SK-N-SH (cell line): ENCODE measurements around the gene SH2D5. TPM values are rescaled to one million over a fixed set of nuclear protein-coding genes. Genes with fewer than 3 reads are reported as not detected.

ENCODE experiments used
- CTCF ChIA-PET: fragments of 300-600, 350-600 bp; formaldehyde crosslinking; extraction: SDS; loops from one replicate; lab custom pipeline; 2021; lab: Yijun Ruan, JAX
- POLR2A ChIA-PET: fragments of 350-600 bp; sonication (Branson Sonifier 250); formaldehyde crosslinking; extraction: SDS; loops from one replicate; lab custom pipeline; 2020; ENCODE audit warnings: antibody characterized with exemption, inconsistent platforms; lab: Yijun Ruan, JAX
- DNase-seq: peaks from one replicate; pipeline ENCODE4 v3.0.0; 2012
- H2AFZ ChIP-seq: fragments of 200-600 bp; sonication (generic); 2 replicates; pipeline ENCODE4 v1.8.1; 2016; ENCODE audit warnings: antibody characterized with exemption, mild to moderate bottlenecking, low read depth
- H3F3A ChIP-seq: fragments of 200-600 bp; sonication (generic); replicated peaks from 2 replicates; pipeline ENCODE3; 2016; ENCODE audit warnings: antibody characterized with exemption, mild to moderate bottlenecking; ENCODE audit not compliant: insufficient read depth
- H3K27ac ChIP-seq, 2 experiments: fragments of 200-500 bp in 1 of 2; fragments of 200-600 bp in 1 of 2; sonication (Bioruptor generic) in 1 of 2; sonication (generic), shearing (Covaris generic) in 1 of 2; 2 replicates each; pipeline versions ENCODE4 v1.5.1 to v1.6.1; 2014 to 2016; ENCODE audit warnings: low read depth in 2 of 2, inconsistent platforms in 1 of 2, low read length in 1 of 2, mild to moderate bottlenecking in 1 of 2, mixed read lengths in 1 of 2
- H3K27me3 ChIP-seq: fragments of 200-600 bp; sonication (generic), shearing (Covaris generic); 2 replicates; pipeline ENCODE4 v1.6.1; 2016; ENCODE audit warnings: mixed run types; ENCODE audit not compliant: insufficient read depth
- H3K36me3 ChIP-seq, 2 experiments: fragments of 200-500 bp in 1 of 2; fragments of 200-600 bp in 1 of 2; sonication (Bioruptor generic) in 1 of 2; sonication (generic) in 1 of 2; replicated peaks in 1 of 2; 2 replicates each; pipeline versions ENCODE3 to v1.5.1; 2014 to 2016; ENCODE audit warnings: low read length in 1 of 2, mild to moderate bottlenecking in 1 of 2; ENCODE audit not compliant: insufficient read depth in 2 of 2, control insufficient read depth in 1 of 2
- H3K4me1 ChIP-seq, 2 experiments: fragments of 200-500 bp in 1 of 2; fragments of 200-600 bp in 1 of 2; sonication (Bioruptor generic) in 1 of 2; sonication (generic), shearing (Covaris generic) in 1 of 2; 2 replicates each; pipeline versions ENCODE4 v1.5.1 to v1.6.1; 2014 to 2016; ENCODE audit warnings: low read depth in 1 of 2, low read length in 1 of 2, mixed run types in 1 of 2; ENCODE audit not compliant: insufficient read depth in 2 of 2, control insufficient read depth in 1 of 2
- H3K4me2 ChIP-seq: fragments of 200-600 bp; sonication (generic), shearing (Covaris generic); 2 replicates; pipeline ENCODE4 v1.6.1; 2017; ENCODE audit warnings: mixed run types
- H3K4me3 ChIP-seq, 2 experiments: fragments of 200-500 bp in 1 of 2; fragments of 200-600 bp in 1 of 2; sonication (Bioruptor generic) in 1 of 2; sonication (generic), shearing (Covaris generic) in 1 of 2; 2 replicates each; pipeline versions ENCODE4 v1.5.1 to v1.8.1; 2014 to 2016; ENCODE audit warnings: low read depth in 2 of 2, inconsistent platforms in 1 of 2, low read length in 1 of 2, mild to moderate bottlenecking in 1 of 2, mixed read lengths in 1 of 2, moderate library complexity in 1 of 2
- H3K79me2 ChIP-seq: fragments of 200-600 bp; sonication (generic); 2 replicates; pipeline ENCODE4 v1.8.1; 2017; ENCODE audit warnings: mild to moderate bottlenecking; ENCODE audit not compliant: insufficient read depth
- H3K9ac ChIP-seq: fragments of 200-600 bp; sonication (generic); 2 replicates; pipeline ENCODE4 v1.6.1; 2017; ENCODE audit warnings: mixed run types
- H3K9me2 ChIP-seq: fragments of 200-600 bp; sonication (generic); 2 replicates; pipeline ENCODE4 v1.6.1; 2017; ENCODE audit warnings: mixed run types
- H3K9me3 ChIP-seq: fragments of 200-600 bp; sonication (generic); 2 replicates; pipeline ENCODE4 v1.6.1; 2017; ENCODE audit warnings: mixed run types, mild to moderate bottlenecking, moderate library complexity
- H4K20me1 ChIP-seq: fragments of 200-600 bp; sonication (generic); 2 replicates; pipeline ENCODE4 v1.6.1; 2017; ENCODE audit warnings: mild to moderate bottlenecking, mixed run types; ENCODE audit not compliant: insufficient read depth
- CHD2 ChIP-seq: fragments of 150-350 bp; IDR thresholded peaks from 2 replicates; pipeline ENCODE4 v1.6.1; 2018; ENCODE audit warnings: low read length; ENCODE audit not compliant: partially characterized antibody
- EZH2phosphoT487 ChIP-seq: fragments of 200-600 bp; sonication (generic); IDR thresholded peaks from 2 replicates; pipeline ENCODE4 v1.6.1; 2017; ENCODE audit warnings: low read depth, mixed run types, mild to moderate bottlenecking, antibody characterized with exemption, moderate library complexity, borderline replicate concordance
- FOSL2 ChIP-seq: IDR thresholded peaks from 2 replicates; pipeline ENCODE4 v1.4.0; 2012; ENCODE audit warnings: low read depth, mild to moderate bottlenecking, moderate library complexity, borderline replicate concordance
- FOXM1 ChIP-seq: IDR thresholded peaks from 2 replicates; pipeline ENCODE4 v1.4.0; 2012; ENCODE audit warnings: low read depth, mild to moderate bottlenecking
- MEF2A ChIP-seq: IDR thresholded peaks from 2 replicates; pipeline ENCODE4 v1.4.0; 2012; ENCODE audit warnings: low read depth, borderline replicate concordance
- MXI1 ChIP-seq: IDR thresholded peaks from 2 replicates; pipeline ENCODE4 v1.6.1; 2012; ENCODE audit warnings: mild to moderate bottlenecking, low read depth, low read length, improper control_type of control experiment
- POLR2AphosphoS5 ChIP-seq: IDR thresholded peaks from 2 replicates; pipeline ENCODE4 v1.6.1; 2012; ENCODE audit warnings: low read depth, low read length
- RFX5 ChIP-seq: IDR thresholded peaks from 2 replicates; pipeline ENCODE4 v1.6.1; 2012; ENCODE audit warnings: mild to moderate bottlenecking, improper control_type of control experiment, low read length
- RXRA ChIP-seq: IDR thresholded peaks from 2 replicates; pipeline ENCODE4 v1.4.0; 2012; ENCODE audit warnings: low read depth, mild to moderate bottlenecking, borderline replicate concordance
- SIN3A ChIP-seq: IDR thresholded peaks from 2 replicates; pipeline ENCODE4 v1.6.1; 2012; ENCODE audit warnings: low read depth, mild to moderate bottlenecking, low read length, moderate library complexity, borderline replicate concordance
- TCF12 ChIP-seq: IDR thresholded peaks from 2 replicates; pipeline ENCODE4 v1.4.0; 2012
- USF2 ChIP-seq: fragments of 150-350 bp; IDR thresholded peaks from 2 replicates; pipeline ENCODE4 v1.6.1; 2017; ENCODE audit warnings: antibody characterized with exemption, low read length, low read depth, borderline replicate concordance
- YY1 ChIP-seq: IDR thresholded peaks from 2 replicates; pipeline ENCODE4 v1.4.0; 2012; ENCODE audit warnings: low read depth, mild to moderate bottlenecking
- WGBS: methylation state at CpG from one replicate; pipeline ENCODE4 v1.1.6; 2017; ENCODE audit warnings: low lambda C conversion rate; 5-methylcytosine and 5-hydroxymethylcytosine counted together
- polyA plus RNA-seq, 3 experiments: library from polyadenylated mRNA; depleted of rRNA; stranded (reverse); fragments of >200 nt; gene quantifications; 2 replicates each; pipeline ENCODE4 v1.2.3, GENCODE V29; 2012
- TF ChIP-seq, protein P1 (sequence below): IDR thresholded peaks from 2 replicates; pipeline ENCODE4; 2012
- TF ChIP-seq, protein P2 (sequence below): IDR thresholded peaks from 2 replicates; pipeline ENCODE4 v1.4.0; 2012; ENCODE audit warnings: low read depth, borderline replicate concordance

The SH2D5 gene
- polyA plus RNA-seq, 1 of the 3 experiments (the other 2 are of a cell fraction): 6.1 TPM

DNA sequence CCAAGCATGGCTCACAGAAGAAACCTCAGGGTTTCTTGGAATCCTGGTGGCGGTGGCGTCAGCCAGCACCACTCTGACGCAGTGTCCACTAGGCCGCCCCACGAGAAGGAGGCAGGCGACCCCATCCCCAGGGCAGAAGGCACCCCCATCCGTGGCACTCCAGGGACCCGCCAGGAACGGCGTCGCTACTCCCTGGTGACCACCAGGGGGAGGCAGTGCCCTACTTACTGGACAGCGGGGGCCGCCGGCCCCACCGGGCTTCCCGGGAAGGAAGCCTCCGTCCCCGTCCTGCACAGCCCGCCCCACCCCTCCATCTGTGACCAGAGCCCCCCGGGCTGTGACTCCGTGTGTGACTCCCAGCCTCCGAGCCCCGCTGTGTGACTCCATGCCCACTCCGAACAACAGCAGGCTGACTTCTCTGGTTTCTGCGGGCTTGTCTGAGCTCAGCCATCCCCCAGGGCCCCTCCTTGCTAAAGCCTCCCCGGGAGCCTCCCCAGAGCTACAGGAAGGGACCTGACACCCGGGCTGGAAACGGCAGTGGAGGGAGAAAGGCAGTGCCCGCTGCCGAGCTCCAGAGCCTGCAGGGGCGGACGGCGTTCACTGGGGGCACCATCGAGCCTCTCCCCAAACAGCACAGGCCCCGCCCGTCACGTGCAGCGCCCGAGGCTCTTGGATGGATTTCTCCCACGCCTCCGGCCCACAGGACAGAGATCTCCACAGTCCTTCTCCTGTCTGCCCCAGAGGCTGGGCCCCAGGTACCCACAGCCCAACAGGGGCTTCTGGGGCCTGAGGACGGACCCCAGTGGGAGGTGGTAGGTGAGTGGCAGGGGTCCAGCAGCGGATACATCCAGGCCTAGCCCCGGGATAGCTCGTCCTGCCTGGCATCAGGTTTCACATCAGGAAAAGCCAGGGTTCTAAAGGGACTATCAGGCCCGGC lies 35.8 kb downstream of the SH2D5 start (continued):
- no peak for TF ChIP-seq FOXM1
- peak; percentile 62; the same call in 1 of the 2 replicates for TF ChIP-seq USF2
- TF ChIP-seq POLR2AphosphoS5: no peak
- TF ChIP-seq MXI1: no peak; the same call in 1 of the 2 replicates
- TF ChIP-seq YY1: no peak
- peak; percentile 23 for TF ChIP-seq CHD2
- TF ChIP-seq, protein P1, sequence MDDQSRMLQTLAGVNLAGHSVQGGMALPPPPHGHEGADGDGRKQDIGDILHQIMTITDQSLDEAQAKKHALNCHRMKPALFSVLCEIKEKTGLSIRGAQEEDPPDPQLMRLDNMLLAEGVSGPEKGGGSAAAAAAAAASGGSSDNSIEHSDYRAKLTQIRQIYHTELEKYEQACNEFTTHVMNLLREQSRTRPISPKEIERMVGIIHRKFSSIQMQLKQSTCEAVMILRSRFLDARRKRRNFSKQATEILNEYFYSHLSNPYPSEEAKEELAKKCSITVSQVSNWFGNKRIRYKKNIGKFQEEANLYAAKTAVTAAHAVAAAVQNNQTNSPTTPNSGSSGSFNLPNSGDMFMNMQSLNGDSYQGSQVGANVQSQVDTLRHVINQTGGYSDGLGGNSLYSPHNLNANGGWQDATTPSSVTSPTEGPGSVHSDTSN: no peak
- TF ChIP-seq SIN3A: peak; percentile 73; the same call in 1 of the 2 replicates
- TF ChIP-seq RXRA: no peak; the same call in 1 of the 2 replicates
- TF ChIP-seq EZH2phosphoT487: no peak
- TF ChIP-seq RFX5: no peak

- CTCF ChIA-PET: interaction anchor here (0.7 to 7.0 kb wide), 5 partner anchors 34 to 500 kb away, joined by 3 to 127 read pairs (median 3); partner anchors contain the start of gene DDOST
- POLR2A ChIA-PET: interaction anchor here (0.7 kb wide), 1 partner anchor 500 kb away, joined by 3 read pairs; no protein-coding TSS in a partner anchor
Observed at GRCh38 chr1:20695515-20695914, 37.0 kb downstream of the SH2D5 start.

More at GRCh38 chr1:20695515-20695914, 37.0 kb downstream of the SH2D5 start:
- Histone ChIP-seq H3K4me2 (no peak overlapping the region), H3F3A (peaks cover 9% of the 10 kb centered on the region), H3K79me2 (no peaks in the 10 kb centered on the region), H3K4me3 (no peak overlapping the region), H2AFZ (no peak overlapping the region), H3K9ac (no peak overlapping the region), H3K9me3 (no peaks in the 10 kb centered on the region), H3K27me3 (no peaks in the 10 kb centered on the region), H3K9me2 (no peaks in the 10 kb centered on the region), H3K36me3 (no peaks in the 10 kb centered on the region), H4K20me1 (no peaks in the 10 kb centered on the region), H3K27ac (no peak overlapping the region), H3K4me1 (peaks cover 3 to 21% of the 10 kb centered on the region in 2 experiments; a peak in 3 of 4 replicates)
- WGBS: 82% methylated on average over 10 of the region's 10 CpGs
- TF ChIP-seq FOSL2 (no peak), MEF2A (no peak), USF2 (no peak), MXI1 (no peak), YY1 (no peak), TCF12 (no peak)
- TF ChIP-seq, protein P2, sequence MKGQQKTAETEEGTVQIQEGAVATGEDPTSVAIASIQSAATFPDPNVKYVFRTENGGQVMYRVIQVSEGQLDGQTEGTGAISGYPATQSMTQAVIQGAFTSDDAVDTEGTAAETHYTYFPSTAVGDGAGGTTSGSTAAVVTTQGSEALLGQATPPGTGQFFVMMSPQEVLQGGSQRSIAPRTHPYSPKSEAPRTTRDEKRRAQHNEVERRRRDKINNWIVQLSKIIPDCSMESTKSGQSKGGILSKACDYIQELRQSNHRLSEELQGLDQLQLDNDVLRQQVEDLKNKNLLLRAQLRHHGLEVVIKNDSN: no peak
- DNase-seq: no peak
